CD4-positive, alpha-beta T cell (primary cell): ENCODE results near the gene RBM34. TPM values are rescaled to one million over a fixed set of nuclear protein-coding genes. Genes with fewer than 3 reads are reported as not detected.
A peak's percentile ranks its signal among the peaks of the same experiment; 100 is the strongest.
"Not testable (repeated sequence)": the region's sequence is repeated elsewhere in the genome, so short reads cannot be mapped to it uniquely, and the experiment has no call there.

ENCODE experiments used
- ATAC-seq: fragments of 200-7000 bp; cut with Tn5 transposase; one replicate; pipeline ENCODE4 v1.10.0; 2022; ENCODE audit warnings: mild to moderate bottlenecking; ENCODE audit not compliant: poor library complexity
- CTCF ChIA-PET: fragments of 350-600 bp; sonication (Branson Sonifier 250); formaldehyde crosslinking; loops from one replicate; lab custom pipeline; 2021; ENCODE audit warnings: antibody characterized with exemption, inconsistent platforms; lab: Charles Lee
- POLR2A ChIA-PET: fragments of 350-600 bp; sonication (Branson Sonifier 250); formaldehyde crosslinking; loops from one replicate; lab custom pipeline; 2021; ENCODE audit warnings: antibody characterized with exemption, inconsistent platforms; lab: Charles Lee
- DNase-seq, 14 experiments: peaks; one replicate each; pipeline ENCODE4 v3.0.0-alpha.2; 2013 to 2020; ENCODE audit warnings: mixed read lengths in 2 of 14
- H3K27ac ChIP-seq, 2 donors: one replicate each; pipeline versions ENCODE4 v1.5.1 to v1.7.0; 2013; ENCODE audit warnings: low read length in 2 of 2, low read depth in 1 of 2, mild to moderate bottlenecking in 1 of 2
- H3K27me3 ChIP-seq, 2 experiments: 1 replicate in 1 of 2; 2 replicates in 1 of 2; pipeline versions ENCODE4 v1.6.1 to v1.7.0; 2013; ENCODE audit warnings: low read length in 2 of 2, control low read depth in 1 of 2, mild to moderate bottlenecking in 1 of 2, moderate library complexity in 1 of 2; ENCODE audit not compliant: insufficient read depth in 2 of 2, control insufficient read depth in 1 of 2
- H3K36me3 ChIP-seq: one replicate; pipeline ENCODE4 v1.6.1; 2013; ENCODE audit warnings: low read length, control low read depth; ENCODE audit not compliant: insufficient read depth
- H3K4me1 ChIP-seq: one replicate; pipeline ENCODE4 v1.6.1; 2013; ENCODE audit warnings: low read length, control low read depth; ENCODE audit not compliant: insufficient read depth
- H3K4me3 ChIP-seq: one replicate; pipeline ENCODE4 v1.5.1; 2013; ENCODE audit warnings: mild to moderate bottlenecking, low read length, moderate library complexity
- H3K9me3 ChIP-seq, 2 experiments: 1 replicate in 1 of 2; 2 replicates in 1 of 2; pipeline versions ENCODE4 v1.6.1 to v1.7.0; 2013; ENCODE audit warnings: low read length in 2 of 2, mild to moderate bottlenecking in 2 of 2, control low read depth in 1 of 2, moderate library complexity in 1 of 2; ENCODE audit not compliant: control insufficient read depth in 1 of 2, insufficient read depth in 1 of 2
- H3K27ac Mint-ChIP-seq: one replicate; pipeline ENCODE4 v1.8.0; 2020; ENCODE audit warnings: mixed read lengths
- H3K27me3 Mint-ChIP-seq: one replicate; pipeline ENCODE4 v1.8.0; 2021; ENCODE audit warnings: mixed read lengths
- H3K36me3 Mint-ChIP-seq: one replicate; pipeline ENCODE4 v1.8.0; 2021; ENCODE audit warnings: low read depth, mixed read lengths
- H3K4me1 Mint-ChIP-seq: one replicate; pipeline ENCODE4 v1.8.0; 2021; ENCODE audit warnings: low read depth, mixed read lengths
- H3K4me3 Mint-ChIP-seq: one replicate; pipeline ENCODE4 v1.8.0; 2020; ENCODE audit warnings: mild to moderate bottlenecking, mixed read lengths
- H3K9me3 Mint-ChIP-seq: one replicate; pipeline ENCODE4 v1.8.0; 2020; ENCODE audit warnings: mixed read lengths
- CTCF ChIP-seq: fragments of 200-600 bp; IDR thresholded peaks from one replicate; pipeline ENCODE4 v1.8.0; 2022; ENCODE audit warnings: antibody characterized with exemption, mild to moderate bottlenecking
- intact Hi-C, 2 experiments: fragments of 100-400 bp; cut with DNase I in 1 of 2; cut with micrococcal nuclease in 1 of 2; formaldehyde crosslinking; loops; one replicate each; pipeline versions ENCODE4 v1.15.1 to v1.9.0; 2023 to 2025; cut with DNase I, micrococcal nuclease
- total RNA-seq, 174 experiments: library from RNA in 2 of 174; stranded (reverse) in 2 of 174; gene quantifications; one replicate each; pipeline ENCODE4 v1.2.3 and lab custom pipeline; 2021 to 2026

RBM34 gene
- total RNA-seq, 2 experiments from 2014 or later = 195 to 218 TPM

GRCh38 chr1:235206533-235207208 is 45.6 kb upstream of the RBM34 start:
- Mint-ChIP-seq H3K4me3 (peak overlapping the region; percentile 30), H3K27me3 (no peaks in the 10 kb centered on the region), H3K4me1 (peaks cover 34% of the 10 kb centered on the region), H3K9me3 (no peaks in the 10 kb centered on the region), H3K36me3 (peaks cover 33% of the 10 kb centered on the region), H3K27ac (peak overlapping the region; percentile 67)
- ChIA-PET POLR2A (interaction anchor here (0.8 to 1.4 kb wide), 4 partner anchors 9 to 46 kb away, joined by 3 to 10 read pairs (median 4); partner anchors contain the start of gene RBM34), CTCF (interaction anchor here (0.9 to 2.2 kb wide), 2 partner anchors 9 to 12 kb away, joined by 3 to 7 read pairs; no protein-coding TSS in a partner anchor)
- TF ChIP-seq CTCF = no peak
- DNase-seq = peak in 4 of 14 experiments; percentile 14 to 56 (median 40)
- no peak overlapping the region for H3K4me3 ChIP-seq
- ATAC-seq = peak; percentile 84
- peaks cover 12% of the 10 kb centered on the region for H3K36me3 ChIP-seq
- intact Hi-C loops = loop anchor here in 1 of 2 experiments (2.0 kb wide), 1 partner anchor 46 kb away; the partner anchor contains the start of gene RBM34
- peaks cover 14% of the 10 kb centered on the region for H3K4me1 ChIP-seq
- H3K27me3 ChIP-seq = no peaks in the 10 kb centered on the region
- H3K27ac ChIP-seq = peak overlapping the region; percentile 11 to 21
- H3K9me3 ChIP-seq = no peaks in the 10 kb centered on the region

- Mint-ChIP-seq H3K27ac (peak overlapping the region; percentile 52), H3K4me1 (peaks cover 34% of the 10 kb centered on the region), H3K27me3 (no peaks in the 10 kb centered on the region), H3K9me3 (no peaks in the 10 kb centered on the region), H3K4me3 (no peak overlapping the region), H3K36me3 (peaks cover 29% of the 10 kb centered on the region)
- no peak for ATAC-seq
- ChIA-PET POLR2A (interaction anchor here (0.9 kb wide), 1 partner anchor 21 kb away, joined by 4 read pairs; no protein-coding TSS in a partner anchor), CTCF (no interaction called here)
- TF ChIP-seq CTCF = no peak
- H3K4me1 ChIP-seq = peaks cover 14% of the 10 kb centered on the region
- intact Hi-C loops = loop anchor here in 1 of 2 experiments (2.0 kb wide), 1 partner anchor 45 kb away; the partner anchor contains the start of gene RBM34
- no peaks in the 10 kb centered on the region for H3K27me3 ChIP-seq
- no peaks in the 10 kb centered on the region for H3K9me3 ChIP-seq
- H3K36me3 ChIP-seq = peaks cover 18% of the 10 kb centered on the region
- H3K27ac ChIP-seq = no peak overlapping the region
- no peak overlapping the region for H3K4me3 ChIP-seq
- DNase-seq = no peak
These were observed 44.6 kb upstream of the RBM34 start for GRCh38 chr1:235205687-235206086.

- H3K4me1 Mint-ChIP-seq = peaks cover 40% of the 10 kb centered on the region
- peaks cover 19% of the 10 kb centered on the region for H3K36me3 ChIP-seq
These were observed 42.4 kb upstream of the RBM34 start for GRCh38 chr1:235203428-235203827.

GRCh38 chr1:235202447-235202846 is 41.4 kb upstream of the RBM34 start:
- ChIA-PET CTCF (interaction anchor here (0.6 kb wide), 1 partner anchor 25 kb away, joined by 4 read pairs; no protein-coding TSS in a partner anchor), POLR2A (interaction anchor here (0.9 kb wide), 1 partner anchor 10 kb away, joined by 3 read pairs; no protein-coding TSS in a partner anchor)
- Mint-ChIP-seq H3K36me3 (peaks cover 34% of the 10 kb centered on the region), H3K4me1 (peaks cover 34% of the 10 kb centered on the region)
- H3K27me3 ChIP-seq, H3K27ac Mint-ChIP-seq, H3K9me3 ChIP-seq, intact Hi-C loops, H3K4me3 ChIP-seq, H3K4me1 ChIP-seq, ATAC-seq, H3K4me3 Mint-ChIP-seq, H3K27ac ChIP-seq, DNase-seq, H3K9me3 Mint-ChIP-seq, H3K27me3 Mint-ChIP-seq: not testable (repeated sequence)
- H3K36me3 ChIP-seq = peaks cover 29% of the 10 kb centered on the region

More at GRCh38 chr1:235203428-235203827, 42.4 kb upstream of the RBM34 start:
- CTCF ChIA-PET = no interaction called here
- Histone ChIP-seq H3K4me1 (peaks cover 9% of the 10 kb centered on the region), H3K4me3 (no peak overlapping the region), H3K27me3 (no peaks in the 10 kb centered on the region), H3K27ac (no peak overlapping the region), H3K9me3 (no peaks in the 10 kb centered on the region)
- ATAC-seq = no peak
- POLR2A ChIA-PET = no interaction called here
- intact Hi-C loops = no loop called here
- no peak for DNase-seq
- H3K36me3 Mint-ChIP-seq = peaks cover 36% of the 10 kb centered on the region
- H3K27me3 Mint-ChIP-seq = no peaks in the 10 kb centered on the region
- H3K9me3 Mint-ChIP-seq = no peaks in the 10 kb centered on the region
- no peak overlapping the region for H3K4me3 Mint-ChIP-seq
- no peak for TF ChIP-seq CTCF
- H3K27ac Mint-ChIP-seq = no peak overlapping the region
